Mucosa of descending colon (tissue), 3 donors: Measurements from ENCODE around the gene PKIB. TPM values are rescaled to one million over a fixed set of nuclear protein-coding genes. Genes with fewer than 3 reads are reported as not detected.

ENCODE experiments used
- ATAC-seq: fragments of 200-7000 bp; cut with Tn5 transposase; one replicate; pipeline ENCODE4 v1.9.1; 2020; ENCODE audit warnings: mild to moderate bottlenecking, moderate library complexity
- DNase-seq, 3 donors: peaks; one replicate each; pipeline ENCODE4 v3.0.0-alpha.2; 2020
- H3K36me3 ChIP-seq: fragments of 200-600 bp; one replicate; pipeline ENCODE4 v1.8.0; 2021; ENCODE audit warnings: low read depth, mild to moderate bottlenecking
- H3K4me1 ChIP-seq: fragments of 200-600 bp; one replicate; pipeline ENCODE4 v1.8.0; 2021; ENCODE audit warnings: low read depth, mild to moderate bottlenecking
- H3K4me3 ChIP-seq: fragments of 200-600 bp; one replicate; pipeline ENCODE4 v1.8.0; 2021; ENCODE audit warnings: mild to moderate bottlenecking
- H3K9me3 ChIP-seq: fragments of 200-600 bp; one replicate; pipeline ENCODE4 v1.8.0; 2021; ENCODE audit warnings: mild to moderate bottlenecking
- intact Hi-C, 2 donors: fragments of 100-400 bp; cut with DNase I in 1 of 2; cut with micrococcal nuclease in 1 of 2; formaldehyde crosslinking; loops; one replicate each; pipeline versions ENCODE4 v1.11.0 to v1.11.1; 2022; cut with DNase I, micrococcal nuclease
- total RNA-seq, 3 donors: library from RNA; stranded (reverse); fragmentation: NEBNext Ultra II Directional in 2 of 3; extraction: Animal tissue kit (Norgen Biotek cat#: 25700) in 2 of 3; gene quantifications; one replicate each; pipeline versions ENCODE4 v1.2.1 to v1.2.4, GENCODE V29; 2021 to 2023
- TF ChIP-seq, protein P1 (sequence below): fragments of 200-600 bp; IDR thresholded peaks from one replicate; pipeline ENCODE4 v1.8.0; 2022; ENCODE audit warnings: antibody characterized with exemption, mild to moderate bottlenecking
- donor health status: DM: no; HTN: no; CAD: no; lungs with moderate emphysema.
- donor health status: DM: no; HTN: no; CAD: no.
- donor health status: DM: no; HTN: yes; CAD: no.

PKIB gene
- total RNA-seq, 3 donors from 2014 or later, result 75.1 to 214 (median 122) TPM

GRCh38 chr6:122614303-122614702, 4.1 kb downstream of the PKIB start:
- DNase-seq, result no peak
- ATAC-seq, result no peak
- Histone ChIP-seq H3K36me3 (no peaks in the 10 kb centered on the region), H3K4me1 (peaks cover 8% of the 10 kb centered on the region), H3K9me3 (no peaks in the 10 kb centered on the region), H3K4me3 (no peak overlapping the region)
- intact Hi-C loops, result no loop called here
- TF ChIP-seq, protein P1, sequence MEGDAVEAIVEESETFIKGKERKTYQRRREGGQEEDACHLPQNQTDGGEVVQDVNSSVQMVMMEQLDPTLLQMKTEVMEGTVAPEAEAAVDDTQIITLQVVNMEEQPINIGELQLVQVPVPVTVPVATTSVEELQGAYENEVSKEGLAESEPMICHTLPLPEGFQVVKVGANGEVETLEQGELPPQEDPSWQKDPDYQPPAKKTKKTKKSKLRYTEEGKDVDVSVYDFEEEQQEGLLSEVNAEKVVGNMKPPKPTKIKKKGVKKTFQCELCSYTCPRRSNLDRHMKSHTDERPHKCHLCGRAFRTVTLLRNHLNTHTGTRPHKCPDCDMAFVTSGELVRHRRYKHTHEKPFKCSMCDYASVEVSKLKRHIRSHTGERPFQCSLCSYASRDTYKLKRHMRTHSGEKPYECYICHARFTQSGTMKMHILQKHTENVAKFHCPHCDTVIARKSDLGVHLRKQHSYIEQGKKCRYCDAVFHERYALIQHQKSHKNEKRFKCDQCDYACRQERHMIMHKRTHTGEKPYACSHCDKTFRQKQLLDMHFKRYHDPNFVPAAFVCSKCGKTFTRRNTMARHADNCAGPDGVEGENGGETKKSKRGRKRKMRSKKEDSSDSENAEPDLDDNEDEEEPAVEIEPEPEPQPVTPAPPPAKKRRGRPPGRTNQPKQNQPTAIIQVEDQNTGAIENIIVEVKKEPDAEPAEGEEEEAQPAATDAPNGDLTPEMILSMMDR, result no peak

- no peak for DNase-seq
- H3K4me1 ChIP-seq, result peaks cover 8% of the 10 kb centered on the region
- no peak for ATAC-seq
- TF ChIP-seq, protein P1, result no peak
- H3K36me3 ChIP-seq, result no peaks in the 10 kb centered on the region
- H3K4me3 ChIP-seq, result no peak overlapping the region
- H3K9me3 ChIP-seq, result no peaks in the 10 kb centered on the region
- intact Hi-C loops, result no loop called here
These were observed 5.2 kb downstream of the PKIB start for GRCh38 chr6:122615409-122615808.

DNA sequence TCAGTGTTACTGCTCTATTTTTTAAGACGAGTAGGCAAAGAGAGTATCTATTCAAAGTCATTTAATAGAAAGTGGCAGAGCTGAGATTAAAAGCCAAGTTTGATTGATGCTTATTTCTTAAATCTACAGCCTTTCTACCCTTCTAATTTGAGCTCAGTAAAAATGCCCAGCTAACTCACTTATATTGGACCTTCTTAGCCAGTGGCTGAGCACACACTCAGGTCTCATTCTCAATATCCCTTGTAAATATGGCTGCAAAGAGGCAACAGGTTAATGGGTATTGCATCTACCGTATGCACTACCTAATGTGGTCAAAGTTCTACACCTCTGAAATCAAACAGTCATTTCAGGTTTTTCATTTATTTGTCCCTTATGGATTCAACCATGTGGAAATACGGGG, 6.7 kb downstream of the PKIB start:
- ATAC-seq (no peak), DNase-seq (no peak)
- no peak overlapping the region for H3K4me3 ChIP-seq
- H3K4me1 ChIP-seq, result no peaks in the 10 kb centered on the region
- intact Hi-C loops, result no loop called here
- TF ChIP-seq, protein P1, result no peak
- H3K36me3 ChIP-seq, result no peaks in the 10 kb centered on the region
- no peaks in the 10 kb centered on the region for H3K9me3 ChIP-seq

GRCh38 chr6:122619309-122619708, 9.1 kb downstream of the PKIB start:
- no peak for ATAC-seq
- Histone ChIP-seq H3K4me3 (no peak overlapping the region), H3K9me3 (no peaks in the 10 kb centered on the region), H3K4me1 (no peaks in the 10 kb centered on the region), H3K36me3 (no peaks in the 10 kb centered on the region)
- no peak for DNase-seq
- TF ChIP-seq, protein P1, result no peak
- intact Hi-C loops, result no loop called here

DNA sequence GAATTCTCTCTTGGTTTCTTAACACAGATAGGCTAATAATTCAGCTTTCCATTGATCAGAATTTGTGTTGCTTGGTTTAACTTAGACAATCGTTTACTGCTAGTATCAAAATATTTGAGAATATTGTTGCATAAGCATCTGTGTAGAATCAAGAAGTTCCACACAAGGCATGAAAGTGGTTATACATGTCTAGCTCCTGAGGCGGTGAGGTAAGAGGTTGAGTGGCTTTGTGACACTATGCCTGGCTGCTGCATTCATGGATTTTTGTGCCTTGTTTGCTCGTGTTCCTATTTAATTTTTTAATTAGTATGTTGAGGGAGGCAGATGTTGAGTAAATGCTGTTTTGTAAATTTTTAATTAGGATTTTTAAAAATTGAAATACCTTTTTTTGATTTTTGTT, 10.2 kb downstream of the PKIB start:
- intact Hi-C loops, result no loop called here
- Histone ChIP-seq H3K9me3 (no peaks in the 10 kb centered on the region), H3K4me3 (no peak overlapping the region), H3K36me3 (no peaks in the 10 kb centered on the region), H3K4me1 (no peaks in the 10 kb centered on the region)
- TF ChIP-seq, protein P1, result no peak
- no peak for ATAC-seq
- no peak for DNase-seq

DNA sequence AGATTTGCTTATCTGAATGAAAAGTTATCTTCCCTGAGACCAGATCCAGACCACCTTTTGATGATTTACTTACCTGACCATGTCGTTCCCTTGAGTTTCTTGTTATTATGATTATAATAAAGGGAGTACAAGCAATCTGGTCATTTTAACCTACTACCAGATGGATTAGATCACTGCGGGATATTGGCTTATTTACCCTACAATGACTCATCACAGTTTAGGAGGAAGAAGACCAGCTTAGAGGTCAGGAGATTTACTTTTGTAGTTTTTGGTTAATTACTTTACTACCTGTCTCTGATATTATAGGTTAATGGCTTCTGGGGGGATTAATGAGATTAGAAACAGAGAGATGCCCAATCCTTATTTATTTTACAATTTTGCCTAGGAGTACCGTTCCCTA, 10.7 kb downstream of the PKIB start:
- H3K4me3 ChIP-seq, result no peak overlapping the region
- no peaks in the 10 kb centered on the region for H3K4me1 ChIP-seq
- TF ChIP-seq, protein P1, result no peak
- intact Hi-C loops, result no loop called here
- DNase-seq (no peak), ATAC-seq (peak; percentile 59)
- no peaks in the 10 kb centered on the region for H3K36me3 ChIP-seq
- no peaks in the 10 kb centered on the region for H3K9me3 ChIP-seq
